PFSK-1 (cell line): ENCODE data around the gene EXOC8.

Experiments
- FOXP2 ChIP-seq: optimal IDR thresholded peaks from 2 replicates; pipeline ENCODE3; 2011; ENCODE audit warnings: borderline replicate concordance, control low read depth, inconsistent platforms; ENCODE audit not compliant: insufficient read depth; ENCODE audit errors: extremely low read length, extremely low read depth
- POLR2AphosphoS5 ChIP-seq: IDR thresholded peaks from 2 replicates; pipeline ENCODE4 v1.6.1; 2012; ENCODE audit warnings: low read depth, mild to moderate bottlenecking, control low read depth, low read length, moderate library complexity
- REST ChIP-seq, 2 experiments: IDR thresholded peaks; 2 replicates each; pipeline versions ENCODE4 v1.6.1 to v1.8.0; 2011 to 2012; ENCODE audit warnings: low read depth in 2 of 2, low read length in 2 of 2, control low read depth in 1 of 2, inconsistent platforms in 1 of 2, mild to moderate bottlenecking in 1 of 2, moderate library complexity in 1 of 2; ENCODE audit not compliant: insufficient read depth in 1 of 2
- SIN3A ChIP-seq: IDR thresholded peaks from 2 replicates; pipeline ENCODE4 v1.6.1; 2012; ENCODE audit warnings: mild to moderate bottlenecking, low read length, moderate library complexity, borderline replicate concordance; ENCODE audit not compliant: insufficient read depth
- TAF1 ChIP-seq: IDR thresholded peaks from 2 replicates; pipeline ENCODE4 v1.6.1; 2012; ENCODE audit warnings: low read length, control low read depth, borderline replicate concordance; ENCODE audit not compliant: insufficient read depth

The EXOC8 gene

GRCh38 chr1:231337043-231337471 is 595 bp downstream of the EXOC8 start:
- no peak for TF ChIP-seq REST (IDR thresholded peaks at IDR 0.05; ENCODE audit: insufficient read depth in 1 of 2, low read depth in 2 of 2, low read length in 2 of 2)
- no peak for TF ChIP-seq SIN3A
- no peak for TF ChIP-seq POLR2AphosphoS5
- no peak for TF ChIP-seq TAF1
- TF ChIP-seq FOXP2 = no peak

- TF ChIP-seq REST (IDR thresholded peaks at IDR 0.05; ENCODE audit: insufficient read depth in 1 of 2, low read depth in 2 of 2, low read length in 2 of 2) (no peak), SIN3A (no peak), FOXP2 (no peak), TAF1 (no peak), POLR2AphosphoS5 (no peak)
These were observed 1.7 kb downstream of the EXOC8 start for GRCh38 chr1:231335663-231336602.

- TF ChIP-seq POLR2AphosphoS5 (no peak), SIN3A (no peak), TAF1 (no peak), FOXP2 (no peak)
These were observed 2.7 kb downstream of the EXOC8 start for GRCh38 chr1:231334952-231335351.

- TF ChIP-seq REST (IDR thresholded peaks at IDR 0.05; ENCODE audit: insufficient read depth in 1 of 2, low read depth in 2 of 2, low read length in 2 of 2) (no peak), TAF1 (no peak), SIN3A (no peak), FOXP2 (no peak), POLR2AphosphoS5 (no peak)
These were observed 3.5 kb downstream of the EXOC8 start for GRCh38 chr1:231334079-231334666.

- TF ChIP-seq POLR2AphosphoS5 = no peak
- no peak for TF ChIP-seq REST (IDR thresholded peaks at IDR 0.05; ENCODE audit: insufficient read depth in 1 of 2, low read depth in 2 of 2, low read length in 2 of 2)
- TF ChIP-seq TAF1 = no peak
- TF ChIP-seq SIN3A = no peak
- TF ChIP-seq FOXP2 = no peak
These were observed 4.9 kb downstream of the EXOC8 start for GRCh38 chr1:231332761-231333160.
